GM10248 (cell line): Measurements from ENCODE around the gene GCNT2.
"Not testable (repeated sequence)": the region's sequence is repeated elsewhere in the genome, so short reads cannot be mapped to it uniquely, and the experiment has no call there.

Source experiments
- CTCF ChIA-PET: fragments of 300-600 bp; sonication (Branson Sonifier 250); formaldehyde crosslinking; extraction: SDS; loops from one replicate; lab custom pipeline; 2021; ENCODE audit warnings: antibody characterized with exemption; lab: Yijun Ruan, JAX
- POLR2A ChIA-PET: fragments of 350-650 bp; sonication (Branson Sonifier 250); formaldehyde crosslinking; extraction: SDS; loops from one replicate; lab custom pipeline; 2020; ENCODE audit warnings: antibody characterized with exemption; lab: Yijun Ruan, JAX
- DNase-seq: peaks from one replicate; pipeline ENCODE4 v3.0.0; 2012; ENCODE audit errors: extremely low spot score
- CTCF ChIP-seq: IDR thresholded peaks from 2 replicates; pipeline ENCODE4 v1.5.1; 2012; ENCODE audit warnings: mild to moderate bottlenecking, low read depth; ENCODE audit errors: extremely low read depth, missing control alignments, control extremely low read depth

GCNT2 gene

GRCh38 chr6:10482636-10483257, 38.4 kb upstream of the GCNT2 start:
- no peak for DNase-seq
- POLR2A ChIA-PET, result no interaction called here
- CTCF ChIA-PET, result interaction anchor here (0.8 to 6.2 kb wide), 5 partner anchors 16 to 586 kb away, joined by 3 to 75 read pairs (median 7); no protein-coding TSS in a partner anchor
- TF ChIP-seq CTCF, result no peak

GRCh38 chr6:10484912-10485311, 36.2 kb upstream of the GCNT2 start:
- CTCF ChIA-PET, result interaction anchor here (1.3 to 2.0 kb wide), 2 partner anchors 17 to 26 kb away, joined by 4 read pairs; no protein-coding TSS in a partner anchor
- POLR2A ChIA-PET, result no interaction called here
- no peak for DNase-seq
- no peak for TF ChIP-seq CTCF

- DNase-seq, result no peak
- ChIA-PET CTCF (interaction anchor here (2.0 kb wide), 1 partner anchor 17 kb away, joined by 4 read pairs; no protein-coding TSS in a partner anchor), POLR2A (no interaction called here)
- TF ChIP-seq CTCF, result no peak
Observed at GRCh38 chr6:10485406-10485805, 35.7 kb upstream of the GCNT2 start.

GRCh38 chr6:10486215-10486614, 34.9 kb upstream of the GCNT2 start:
- no peak for TF ChIP-seq CTCF
- ChIA-PET CTCF (interaction anchor here (1.2 to 1.6 kb wide), 2 partner anchors 8 to 583 kb away, joined by 4 to 21 read pairs; no protein-coding TSS in a partner anchor), POLR2A (no interaction called here)
- DNase-seq, result no peak

GRCh38 chr6:10486944-10487588, 34.1 kb upstream of the GCNT2 start:
- DNase-seq, POLR2A ChIA-PET: not testable (repeated sequence)
- CTCF ChIA-PET, result interaction anchor here (1.2 to 1.6 kb wide), 2 partner anchors 8 to 582 kb away, joined by 4 to 21 read pairs; no protein-coding TSS in a partner anchor

- CTCF ChIA-PET, result interaction anchor here (1.2 to 1.6 kb wide), 3 partner anchors 9 to 581 kb away, joined by 4 to 21 read pairs (median 4); no protein-coding TSS in a partner anchor
- TF ChIP-seq CTCF, result no peak
- no peak for DNase-seq
- POLR2A ChIA-PET, result no interaction called here
Observed at GRCh38 chr6:10487668-10488327, 33.4 kb upstream of the GCNT2 start.

GRCh38 chr6:10491463-10491862, 29.7 kb upstream of the GCNT2 start:
- POLR2A ChIA-PET, result no interaction called here
- TF ChIP-seq CTCF, result no peak
- DNase-seq, result no peak
- CTCF ChIA-PET, result interaction anchor here (0.9 to 2.5 kb wide), 4 partner anchors 13 to 108 kb away, joined by 3 to 12 read pairs (median 3); no protein-coding TSS in a partner anchor

GRCh38 chr6:10491905-10492304, 29.2 kb upstream of the GCNT2 start:
- DNase-seq, POLR2A ChIA-PET: not testable (repeated sequence)
- CTCF ChIA-PET, result interaction anchor here (0.8 to 2.5 kb wide), 5 partner anchors 13 to 107 kb away, joined by 3 to 12 read pairs (median 3); no protein-coding TSS in a partner anchor
